GM12864 (cell line): ENCODE results near the gene MUL1.

Experiments
- DNase-seq: peaks from one replicate; pipeline ENCODE4 v3.0.0-alpha.2; 2011; ENCODE audit warnings: low read depth
- H3K4me3 ChIP-seq: 2 replicates; pipeline ENCODE4 v1.5.1; 2011; ENCODE audit warnings: mild to moderate bottlenecking, low read depth, low read length, control low read depth
- TF ChIP-seq, protein P1 (sequence below): IDR thresholded peaks from 2 replicates; pipeline ENCODE4 v1.5.1; 2011; ENCODE audit warnings: low read depth, mild to moderate bottlenecking, moderate library complexity, low read length, control low read depth, inconsistent platforms; ENCODE audit errors: missing control alignments

The MUL1 gene

DNA sequence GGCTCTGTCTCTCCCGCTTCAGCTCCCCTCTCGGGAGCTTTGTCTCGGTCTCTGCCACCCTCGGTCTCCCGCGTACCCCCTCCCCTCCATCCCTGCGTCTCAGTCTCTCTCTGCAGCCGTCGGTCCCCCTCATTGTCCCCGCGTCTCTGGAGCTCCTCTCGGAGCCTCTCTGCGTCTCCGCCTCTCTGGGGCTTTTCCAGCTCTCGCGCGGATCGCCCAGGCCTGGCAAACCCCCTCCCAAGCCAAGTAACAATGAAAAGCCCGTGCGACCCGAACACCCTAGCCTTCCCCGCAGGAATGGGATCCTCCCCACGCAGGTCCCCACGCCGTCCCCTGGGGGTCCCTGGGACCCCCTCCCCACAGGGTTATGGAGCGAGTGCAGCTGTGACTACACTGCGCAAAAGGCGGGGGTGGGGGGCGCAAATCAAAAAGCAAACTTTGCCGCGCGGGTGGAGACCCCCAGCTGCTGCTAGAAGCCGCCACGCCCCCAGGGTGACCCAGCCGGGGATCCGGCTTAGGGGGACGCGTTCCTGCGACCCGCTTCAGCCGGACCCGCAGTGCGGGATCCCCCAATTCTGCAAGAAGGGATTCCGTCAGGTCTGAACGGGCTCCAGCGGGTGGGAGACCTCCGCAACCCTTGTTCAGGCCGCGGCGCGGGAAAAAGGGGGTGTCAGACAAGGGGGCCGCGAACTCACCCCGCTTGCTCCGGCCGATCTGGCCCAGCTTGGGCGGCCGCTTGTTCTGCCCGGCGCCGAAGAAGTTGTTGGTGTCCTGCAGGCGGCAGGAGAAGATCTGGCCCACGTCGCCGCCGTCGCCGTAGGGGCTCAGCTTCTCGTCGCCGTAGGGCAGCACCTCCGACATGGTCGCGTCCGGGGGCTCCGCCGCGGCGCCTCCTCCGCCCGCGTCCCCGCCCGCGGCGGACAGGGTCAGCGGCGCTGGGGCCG is 23.2 kb downstream of the MUL1 start:
- TF ChIP-seq, protein P1, sequence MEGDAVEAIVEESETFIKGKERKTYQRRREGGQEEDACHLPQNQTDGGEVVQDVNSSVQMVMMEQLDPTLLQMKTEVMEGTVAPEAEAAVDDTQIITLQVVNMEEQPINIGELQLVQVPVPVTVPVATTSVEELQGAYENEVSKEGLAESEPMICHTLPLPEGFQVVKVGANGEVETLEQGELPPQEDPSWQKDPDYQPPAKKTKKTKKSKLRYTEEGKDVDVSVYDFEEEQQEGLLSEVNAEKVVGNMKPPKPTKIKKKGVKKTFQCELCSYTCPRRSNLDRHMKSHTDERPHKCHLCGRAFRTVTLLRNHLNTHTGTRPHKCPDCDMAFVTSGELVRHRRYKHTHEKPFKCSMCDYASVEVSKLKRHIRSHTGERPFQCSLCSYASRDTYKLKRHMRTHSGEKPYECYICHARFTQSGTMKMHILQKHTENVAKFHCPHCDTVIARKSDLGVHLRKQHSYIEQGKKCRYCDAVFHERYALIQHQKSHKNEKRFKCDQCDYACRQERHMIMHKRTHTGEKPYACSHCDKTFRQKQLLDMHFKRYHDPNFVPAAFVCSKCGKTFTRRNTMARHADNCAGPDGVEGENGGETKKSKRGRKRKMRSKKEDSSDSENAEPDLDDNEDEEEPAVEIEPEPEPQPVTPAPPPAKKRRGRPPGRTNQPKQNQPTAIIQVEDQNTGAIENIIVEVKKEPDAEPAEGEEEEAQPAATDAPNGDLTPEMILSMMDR: no peak
- no peak overlapping the region for H3K4me3 ChIP-seq
- no peak for DNase-seq

DNA sequence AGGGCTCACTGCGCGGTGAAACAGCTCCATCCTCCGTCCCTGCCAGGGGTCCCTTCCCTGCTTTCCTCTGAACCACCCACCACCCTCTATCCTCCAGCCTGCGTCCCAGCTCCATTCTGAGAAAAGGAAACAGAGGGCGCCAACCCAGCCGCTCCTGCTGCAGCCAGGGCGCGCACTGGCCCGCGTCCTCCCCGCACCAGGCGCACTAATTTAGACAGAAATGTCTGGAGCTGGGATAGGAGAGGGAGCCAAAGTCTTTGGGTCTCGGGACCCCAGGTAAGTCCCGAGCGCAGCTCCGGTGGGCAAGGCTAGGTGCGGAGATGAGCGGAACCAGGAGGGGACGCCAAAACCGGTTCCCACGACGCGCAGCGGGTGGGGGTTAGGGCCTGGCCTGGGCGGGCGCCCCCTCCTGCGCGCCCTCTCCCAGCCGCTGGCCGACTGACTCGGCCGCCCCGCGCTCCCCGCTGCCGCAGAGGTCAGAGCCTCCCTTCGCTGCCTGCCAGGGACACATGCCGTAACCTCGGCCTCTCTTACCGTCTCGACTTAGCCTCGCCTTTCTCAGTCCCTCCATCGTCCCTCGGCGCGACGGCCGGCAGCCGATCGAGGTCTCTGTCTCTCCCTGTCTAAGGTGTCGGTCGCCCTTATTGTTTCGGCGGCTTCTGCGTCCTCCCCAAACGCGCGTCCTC is 24.0 kb downstream of the MUL1 start:
- no peak for DNase-seq
- TF ChIP-seq, protein P1: no peak
- H3K4me3 ChIP-seq: no peak overlapping the region

DNA sequence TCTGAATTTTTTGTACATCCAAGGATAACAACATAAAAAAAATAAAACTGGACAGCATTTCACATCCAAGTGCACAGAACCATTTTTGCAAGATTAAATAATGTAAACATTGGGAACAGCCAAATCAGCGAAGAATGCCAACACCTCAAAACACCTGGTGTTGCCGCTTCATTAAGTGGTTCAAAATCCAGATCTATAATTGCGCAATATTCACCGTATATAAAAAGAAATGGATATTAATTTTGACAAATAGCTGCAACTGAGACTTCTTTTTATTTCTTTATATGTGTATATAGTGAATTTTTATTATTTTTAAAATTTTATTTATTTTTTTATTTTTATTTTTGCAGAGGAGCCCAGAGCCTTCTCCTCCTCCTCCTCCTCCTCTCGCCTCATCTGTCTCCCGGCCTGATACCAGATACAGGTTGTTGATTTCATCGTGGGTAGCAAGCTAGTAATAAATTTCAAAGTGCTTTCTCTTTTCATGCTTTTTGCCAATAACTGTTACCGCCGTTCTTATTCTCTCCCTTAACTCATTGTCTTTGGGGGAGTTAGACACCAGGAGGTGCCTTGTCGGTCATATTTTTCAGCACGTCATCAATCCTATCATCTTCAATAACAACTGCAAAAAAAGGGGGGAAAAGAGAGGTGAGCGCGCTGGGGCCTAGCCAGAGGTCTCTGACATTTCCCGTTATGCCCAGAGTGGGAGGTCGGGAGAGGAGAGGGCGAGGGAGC is 24.7 kb downstream of the MUL1 start:
- H3K4me3 ChIP-seq: no peak overlapping the region
- DNase-seq: no peak
- TF ChIP-seq, protein P1: no peak

DNA sequence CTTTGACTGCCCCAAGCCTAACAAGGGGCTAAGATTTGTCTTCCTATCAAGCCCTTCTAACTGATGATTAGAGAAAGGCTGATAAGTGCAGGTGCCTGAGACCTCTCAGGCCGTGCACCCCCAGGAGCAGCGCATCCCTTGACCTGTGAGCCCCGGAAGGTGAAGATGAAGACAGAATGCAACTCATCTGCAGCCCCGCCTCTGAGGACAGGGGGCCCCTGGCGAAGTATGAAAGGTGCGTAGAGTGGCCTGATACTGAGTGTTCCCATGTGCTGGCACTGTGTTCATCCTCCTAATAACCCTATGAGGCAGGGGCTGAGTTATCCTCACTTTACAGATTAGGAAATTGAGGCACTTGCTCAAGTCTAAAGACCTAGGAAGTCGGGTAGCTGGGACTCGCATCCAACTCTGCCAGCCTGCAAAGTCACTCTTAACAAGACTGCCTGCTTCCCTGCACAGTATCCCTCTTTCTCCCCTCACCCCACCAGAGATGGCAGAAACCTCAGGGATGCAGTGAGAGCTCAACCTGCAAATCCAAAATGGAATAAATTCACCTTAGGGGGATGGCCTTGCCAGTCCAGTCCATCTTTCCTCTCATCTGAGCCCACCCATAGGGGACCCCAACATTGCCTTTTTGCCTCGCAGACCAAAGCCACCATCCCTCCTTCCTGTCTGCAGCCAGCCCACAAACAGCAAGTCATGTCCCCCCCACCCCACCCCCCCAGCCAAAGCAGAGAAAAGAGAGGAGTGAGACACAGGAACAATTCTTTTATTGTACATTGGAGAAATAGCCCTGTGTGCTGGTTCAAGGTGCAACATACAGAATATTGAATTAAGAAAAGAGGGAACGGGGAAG is 26.1 kb downstream of the MUL1 start:
- DNase-seq: no peak
- no peak overlapping the region for H3K4me3 ChIP-seq
- TF ChIP-seq, protein P1: no peak

DNA sequence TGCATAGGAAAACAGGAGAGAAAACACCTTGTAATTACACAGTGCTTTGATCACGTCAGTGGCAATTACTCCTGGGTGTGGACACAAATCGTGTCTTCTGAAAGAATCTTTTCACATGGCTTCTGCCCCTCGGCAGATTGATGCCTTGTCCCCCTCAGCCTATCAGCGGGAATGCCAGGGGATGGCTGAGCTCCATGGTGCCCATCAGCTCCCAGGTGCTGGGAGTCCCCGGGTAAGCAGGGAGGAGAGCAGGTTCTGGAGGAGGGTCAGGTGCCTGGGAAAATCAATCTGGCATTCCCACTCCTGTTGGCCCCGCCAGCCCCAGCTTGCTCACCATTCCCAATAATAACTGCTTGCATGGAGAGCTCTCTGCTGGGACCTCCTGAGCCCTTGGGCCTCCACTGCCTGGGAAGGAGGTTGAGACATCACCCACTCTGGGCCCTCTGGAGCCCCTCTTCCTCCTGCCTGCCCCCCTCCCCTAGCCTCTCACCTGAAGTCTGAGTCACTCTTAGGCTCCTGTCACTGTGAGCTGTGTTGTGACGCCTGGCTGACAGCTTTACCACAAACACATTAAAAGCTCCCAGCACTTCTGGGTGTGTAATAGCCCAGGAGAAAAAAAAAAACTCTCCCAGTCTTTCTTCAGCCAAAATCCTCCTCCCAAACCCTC is 26.9 kb downstream of the MUL1 start:
- no peak for DNase-seq
- no peak overlapping the region for H3K4me3 ChIP-seq
- TF ChIP-seq, protein P1: no peak
